ENCODE measurements around the gene PLVAP. TPM values are rescaled to one million over a fixed set of nuclear protein-coding genes. Genes with fewer than 3 reads are reported as not detected.

The PLVAP gene
- total and polyA plus RNA-seq, 9 of the 15 experiments (the other 6 are each of a cell fraction or from before 2014, with no cell fraction given): 0.09 to 0.84 (median 0.51) TPM; not detected in 4

DNA sequence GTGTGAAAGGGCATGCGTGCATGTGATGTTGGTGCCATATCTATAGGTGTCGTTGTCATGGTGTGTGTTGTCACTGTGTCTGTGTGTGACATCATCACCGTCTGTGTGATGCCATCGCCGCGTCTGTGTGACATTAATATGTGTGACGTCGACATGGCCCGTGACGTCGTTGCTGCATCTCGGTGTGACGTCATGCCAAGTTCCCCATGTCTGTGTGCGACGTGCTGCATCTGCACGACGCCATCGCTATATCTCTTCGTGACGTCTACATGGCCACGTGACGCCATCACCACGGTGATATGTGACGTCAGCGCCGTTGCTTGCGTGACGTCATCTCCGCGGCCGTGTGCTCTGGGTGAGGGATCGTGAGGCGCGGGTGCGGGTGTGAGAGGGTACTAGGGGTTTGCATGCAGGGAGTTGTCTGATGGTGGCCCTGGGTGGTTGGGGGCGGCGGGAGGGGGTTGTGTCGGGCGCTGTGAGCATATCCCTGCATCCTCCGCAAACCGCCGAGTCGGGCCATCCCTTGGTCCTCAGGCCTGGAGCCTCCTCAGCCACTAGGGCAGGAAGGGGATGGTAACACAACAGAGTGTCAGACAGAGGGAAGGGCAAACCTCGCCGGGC lies 25.2 kb downstream of the PLVAP start (continued):
- TF ChIP-seq, protein P1, sequence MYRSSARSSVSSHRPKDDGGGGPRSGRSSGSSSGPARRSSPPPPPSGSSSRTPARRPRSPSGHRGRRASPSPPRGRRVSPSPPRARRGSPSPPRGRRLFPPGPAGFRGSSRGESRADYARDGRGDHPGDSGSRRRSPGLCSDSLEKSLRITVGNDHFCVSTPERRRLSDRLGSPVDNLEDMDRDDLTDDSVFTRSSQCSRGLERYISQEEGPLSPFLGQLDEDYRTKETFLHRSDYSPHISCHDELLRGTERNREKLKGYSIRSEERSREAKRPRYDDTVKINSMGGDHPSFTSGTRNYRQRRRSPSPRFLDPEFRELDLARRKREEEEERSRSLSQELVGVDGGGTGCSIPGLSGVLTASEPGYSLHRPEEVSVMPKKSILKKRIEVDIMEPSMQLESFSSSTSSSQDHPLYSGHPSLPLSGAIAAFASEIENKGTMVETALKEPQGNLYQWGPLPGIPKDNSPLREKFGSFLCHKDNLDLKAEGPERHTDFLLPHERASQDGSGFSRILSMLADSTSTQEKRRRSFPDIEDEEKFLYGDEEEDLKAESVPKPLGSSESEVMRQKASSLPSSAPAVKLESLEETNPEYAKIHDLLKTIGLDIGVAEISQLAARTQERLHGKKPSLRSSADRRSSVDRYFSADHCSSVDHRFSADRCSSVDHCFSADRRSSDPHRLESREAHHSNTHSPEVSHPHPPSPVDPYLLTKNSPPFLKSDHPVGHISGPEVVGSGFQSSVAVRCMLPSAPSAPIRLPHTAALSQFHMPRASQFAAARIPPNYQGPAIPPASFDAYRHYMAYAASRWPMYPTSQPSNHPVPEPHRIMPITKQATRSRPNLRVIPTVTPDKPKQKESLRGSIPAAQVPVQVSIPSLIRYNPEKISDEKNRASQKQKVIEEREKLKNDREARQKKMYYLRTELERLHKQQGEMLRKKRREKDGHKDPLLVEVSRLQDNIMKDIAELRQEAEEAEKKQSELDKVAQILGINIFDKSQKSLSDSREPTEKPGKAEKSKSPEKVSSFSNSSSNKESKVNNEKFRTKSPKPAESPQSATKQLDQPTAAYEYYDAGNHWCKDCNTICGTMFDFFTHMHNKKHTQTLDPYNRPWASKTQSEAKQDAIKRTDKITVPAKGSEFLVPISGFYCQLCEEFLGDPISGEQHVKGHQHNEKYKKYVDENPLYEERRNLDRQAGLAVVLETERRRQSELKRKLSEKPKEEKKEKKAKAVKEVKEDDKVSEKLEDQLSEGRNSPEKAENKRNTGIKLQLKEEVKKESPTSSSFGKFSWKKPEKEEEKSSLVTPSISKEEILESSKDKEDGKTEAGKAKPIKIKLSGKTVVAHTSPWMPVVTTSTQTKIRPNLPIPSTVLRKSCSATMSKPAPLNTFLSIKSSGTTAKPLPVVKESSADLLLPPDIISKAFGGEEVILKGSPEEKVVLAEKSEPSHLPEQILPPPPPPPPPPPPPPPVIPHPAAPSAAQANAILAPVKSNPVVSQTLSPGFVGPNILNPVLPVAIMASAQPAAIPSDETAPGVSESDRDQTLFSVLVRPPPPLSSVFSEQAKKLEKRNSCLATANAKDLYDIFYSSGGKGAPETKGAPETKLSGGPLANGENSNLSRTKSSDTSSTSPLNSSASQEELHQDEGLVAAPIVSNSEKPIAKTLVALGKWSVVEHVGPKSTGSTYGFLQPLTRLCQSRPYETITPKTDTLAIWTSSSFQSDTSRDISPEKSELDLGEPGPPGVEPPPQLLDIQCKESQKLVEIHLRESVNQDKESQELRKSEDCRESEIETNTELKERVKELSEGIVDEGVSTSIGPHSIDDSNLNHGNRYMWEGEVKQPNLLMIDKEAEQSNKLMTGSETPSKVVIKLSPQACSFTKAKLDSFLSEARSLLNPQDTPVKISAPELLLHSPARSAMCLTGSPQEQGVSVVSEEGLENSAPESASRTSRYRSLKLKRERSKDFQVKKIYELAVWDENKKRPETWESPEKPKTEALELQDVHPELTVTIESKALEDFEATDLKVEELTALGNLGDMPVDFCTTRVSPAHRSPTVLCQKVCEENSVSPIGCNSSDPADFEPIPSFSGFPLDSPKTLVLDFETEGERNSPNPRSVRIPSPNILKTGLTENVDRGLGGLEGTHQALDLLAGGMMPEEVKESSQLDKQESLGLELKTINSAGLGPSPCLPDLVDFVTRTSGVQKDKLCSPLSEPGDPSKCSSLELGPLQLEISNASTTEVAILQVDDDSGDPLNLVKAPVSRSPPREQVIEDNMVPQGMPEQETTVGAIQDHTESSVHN (IDR thresholded peaks at IDR 0.05; ENCODE audit: borderline replicate concordance in 1 of 2, low read depth in 1 of 2): peak in 1 of 2 experiments; percentile 57; a peak in 2 of 4 replicates
- TF ChIP-seq, protein P2, sequence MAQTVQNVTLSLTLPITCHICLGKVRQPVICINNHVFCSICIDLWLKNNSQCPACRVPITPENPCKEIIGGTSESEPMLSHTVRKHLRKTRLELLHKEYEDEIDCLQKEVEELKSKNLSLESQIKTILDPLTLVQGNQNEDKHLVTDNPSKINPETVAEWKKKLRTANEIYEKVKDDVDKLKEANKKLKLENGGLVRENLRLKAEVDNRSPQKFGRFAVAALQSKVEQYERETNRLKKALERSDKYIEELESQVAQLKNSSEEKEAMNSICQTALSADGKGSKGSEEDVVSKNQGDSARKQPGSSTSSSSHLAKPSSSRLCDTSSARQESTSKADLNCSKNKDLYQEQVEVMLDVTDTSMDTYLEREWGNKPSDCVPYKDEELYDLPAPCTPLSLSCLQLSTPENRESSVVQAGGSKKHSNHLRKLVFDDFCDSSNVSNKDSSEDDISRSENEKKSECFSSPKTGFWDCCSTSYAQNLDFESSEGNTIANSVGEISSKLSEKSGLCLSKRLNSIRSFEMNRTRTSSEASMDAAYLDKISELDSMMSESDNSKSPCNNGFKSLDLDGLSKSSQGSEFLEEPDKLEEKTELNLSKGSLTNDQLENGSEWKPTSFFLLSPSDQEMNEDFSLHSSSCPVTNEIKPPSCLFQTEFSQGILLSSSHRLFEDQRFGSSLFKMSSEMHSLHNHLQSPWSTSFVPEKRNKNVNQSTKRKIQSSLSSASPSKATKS (CRISPR knock-in tag; IDR thresholded peaks at IDR 0.05): no peak
- TF ChIP-seq TBL1XR1 (IDR thresholded peaks at IDR 0.05; ENCODE audit: low read length in 2 of 2) (peak in 1 of 2 experiments; percentile 88; a peak in 2 of 4 replicates), JUN (IDR thresholded peaks at IDR 0.05; ENCODE audit: borderline replicate concordance, low read depth, low read length) (no peak), JUN (CRISPR knock-in tag; IDR thresholded peaks at IDR 0.05; ENCODE audit: borderline replicate concordance) (peak; percentile 95), NR2F6 (CRISPR knock-in tag; IDR thresholded peaks at IDR 0.05) (no peak), ZNF217 (CRISPR knock-in tag; IDR thresholded peaks at IDR 0.05) (no peak), ZNF239 (CRISPR knock-in tag; IDR thresholded peaks at IDR 0.05) (no peak), EZH2 (IDR thresholded peaks at IDR 0.05; ENCODE audit: borderline replicate concordance, low read depth, low read length) (no peak), SMARCE1 (IDR thresholded peaks at IDR 0.05) (no peak), ZFPM2 (CRISPR knock-in tag; IDR thresholded peaks at IDR 0.05) (no peak), NR2C1 (IDR thresholded peaks at IDR 0.05) (no peak), NR2C1 (tag; IDR thresholded peaks at IDR 0.05) (no peak), CEBPG (CRISPR knock-in tag; IDR thresholded peaks at IDR 0.05) (peak; percentile 77), CEBPG (tag; conservative IDR thresholded peaks at IDR 0.05 in 1 of 2, IDR thresholded peaks at IDR 0.05 in 1 of 2) (no peak), POU5F1 (IDR thresholded peaks at IDR 0.05; ENCODE audit: borderline replicate concordance, low read depth, low read length, partially characterized antibody) (no peak), NBN (IDR thresholded peaks at IDR 0.05; ENCODE audit: low read depth) (peak; percentile 98)

Measured in K562 (cell line).